GM12874 (cell line): ENCODE data around the gene CTSZ.

Source experiments
- TF ChIP-seq, protein P1 (sequence below): IDR thresholded peaks from 2 replicates; pipeline ENCODE4 v1.5.1; 2011; ENCODE audit warnings: low read depth, mild to moderate bottlenecking, control low read depth, low read length, moderate library complexity; ENCODE audit not compliant: insufficient read depth

CTSZ gene

DNA sequence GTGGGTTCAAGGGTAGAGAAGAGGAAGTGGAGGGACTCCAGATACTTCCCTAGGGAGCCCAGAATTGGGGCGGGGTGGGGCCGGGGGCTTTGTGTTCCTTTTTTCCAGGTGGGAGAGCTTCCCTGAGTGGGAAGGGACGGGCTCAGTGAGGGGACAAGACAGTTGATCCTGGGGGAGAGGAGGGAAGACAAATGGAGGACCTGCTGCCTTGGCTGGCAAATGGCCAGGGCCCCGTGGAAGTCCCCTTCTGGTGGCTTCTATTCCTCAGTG lies 2.6 kb downstream of the CTSZ start:
- TF ChIP-seq, protein P1, sequence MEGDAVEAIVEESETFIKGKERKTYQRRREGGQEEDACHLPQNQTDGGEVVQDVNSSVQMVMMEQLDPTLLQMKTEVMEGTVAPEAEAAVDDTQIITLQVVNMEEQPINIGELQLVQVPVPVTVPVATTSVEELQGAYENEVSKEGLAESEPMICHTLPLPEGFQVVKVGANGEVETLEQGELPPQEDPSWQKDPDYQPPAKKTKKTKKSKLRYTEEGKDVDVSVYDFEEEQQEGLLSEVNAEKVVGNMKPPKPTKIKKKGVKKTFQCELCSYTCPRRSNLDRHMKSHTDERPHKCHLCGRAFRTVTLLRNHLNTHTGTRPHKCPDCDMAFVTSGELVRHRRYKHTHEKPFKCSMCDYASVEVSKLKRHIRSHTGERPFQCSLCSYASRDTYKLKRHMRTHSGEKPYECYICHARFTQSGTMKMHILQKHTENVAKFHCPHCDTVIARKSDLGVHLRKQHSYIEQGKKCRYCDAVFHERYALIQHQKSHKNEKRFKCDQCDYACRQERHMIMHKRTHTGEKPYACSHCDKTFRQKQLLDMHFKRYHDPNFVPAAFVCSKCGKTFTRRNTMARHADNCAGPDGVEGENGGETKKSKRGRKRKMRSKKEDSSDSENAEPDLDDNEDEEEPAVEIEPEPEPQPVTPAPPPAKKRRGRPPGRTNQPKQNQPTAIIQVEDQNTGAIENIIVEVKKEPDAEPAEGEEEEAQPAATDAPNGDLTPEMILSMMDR = no peak

DNA sequence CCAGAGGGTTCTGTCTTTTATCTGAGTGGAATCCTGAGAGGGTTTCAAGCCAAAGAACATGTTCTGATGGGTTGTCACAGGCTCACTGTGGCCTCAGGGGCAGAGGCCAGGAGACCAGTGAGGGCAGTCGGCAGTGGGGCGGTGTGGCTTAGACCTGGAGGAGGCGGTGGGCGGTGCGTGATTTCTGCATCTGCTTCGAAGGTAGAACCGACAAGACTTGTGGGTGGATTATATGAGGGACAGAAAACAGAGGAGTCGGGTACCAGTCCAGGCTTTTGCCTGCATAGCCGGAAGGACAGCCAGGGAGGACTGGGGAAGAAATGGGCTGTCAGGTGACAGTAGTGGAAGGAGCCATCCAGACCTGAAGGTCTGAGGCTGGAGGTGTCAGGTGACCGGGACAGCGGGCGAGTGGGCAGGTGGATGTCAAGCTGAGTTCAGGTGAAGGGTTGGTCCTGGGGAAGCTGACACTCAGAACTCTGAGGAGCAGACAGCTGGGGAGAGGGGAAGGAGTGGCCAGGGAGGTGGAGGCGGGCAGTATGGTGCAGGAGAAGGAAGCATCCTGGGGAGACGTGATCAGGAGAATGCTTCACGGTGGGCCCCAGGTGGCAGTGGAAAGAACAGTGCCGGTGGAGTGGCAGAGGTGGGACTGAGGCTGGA lies 3.1 kb downstream of the CTSZ start:
- TF ChIP-seq, protein P1 = no peak

DNA sequence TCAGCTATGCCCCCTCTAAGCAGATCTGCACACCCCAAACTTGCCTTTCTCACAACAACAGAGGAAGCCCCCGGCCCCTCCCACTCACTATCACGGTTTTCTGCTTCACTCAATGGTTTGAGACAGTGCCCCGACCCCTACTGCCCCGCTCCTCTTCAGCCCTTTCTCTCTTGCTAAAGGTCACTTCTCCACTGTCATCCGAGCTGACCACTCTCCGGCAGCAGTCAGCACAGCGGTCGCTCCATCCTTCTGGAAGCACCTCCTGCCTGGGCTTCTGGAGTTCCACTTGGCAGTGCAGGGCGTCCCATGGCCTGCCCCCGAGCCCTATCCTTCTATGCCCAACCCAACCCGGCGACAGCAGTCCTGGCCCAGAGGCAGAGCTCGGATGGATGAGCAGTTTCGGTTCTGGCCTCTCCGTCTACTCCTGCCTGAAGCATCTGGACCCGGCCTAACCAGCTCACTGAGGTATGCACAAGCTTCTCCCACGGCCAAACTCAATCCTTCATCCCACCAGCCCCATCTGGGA lies 4.1 kb downstream of the CTSZ start:
- TF ChIP-seq, protein P1 = no peak

DNA sequence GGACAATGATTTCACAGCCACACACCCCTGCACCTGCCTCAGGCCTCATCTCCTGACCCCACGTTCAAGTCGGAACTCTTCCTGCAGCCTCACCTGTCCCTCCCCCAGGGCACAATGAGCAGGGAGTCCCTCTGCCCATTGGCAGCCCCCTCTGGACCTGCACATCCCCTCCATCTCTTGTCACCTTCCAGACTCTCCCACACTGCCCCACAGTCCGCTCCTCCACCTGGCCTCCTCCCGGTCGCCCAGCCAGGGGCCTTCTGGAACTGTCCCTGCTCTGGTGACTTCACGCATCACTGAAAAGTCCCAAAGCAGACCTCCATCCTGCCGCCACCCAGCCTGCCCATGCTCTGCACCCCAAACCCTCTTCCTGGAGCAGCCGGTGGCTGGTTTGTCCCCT lies 4.7 kb downstream of the CTSZ start:
- TF ChIP-seq, protein P1 = no peak

DNA sequence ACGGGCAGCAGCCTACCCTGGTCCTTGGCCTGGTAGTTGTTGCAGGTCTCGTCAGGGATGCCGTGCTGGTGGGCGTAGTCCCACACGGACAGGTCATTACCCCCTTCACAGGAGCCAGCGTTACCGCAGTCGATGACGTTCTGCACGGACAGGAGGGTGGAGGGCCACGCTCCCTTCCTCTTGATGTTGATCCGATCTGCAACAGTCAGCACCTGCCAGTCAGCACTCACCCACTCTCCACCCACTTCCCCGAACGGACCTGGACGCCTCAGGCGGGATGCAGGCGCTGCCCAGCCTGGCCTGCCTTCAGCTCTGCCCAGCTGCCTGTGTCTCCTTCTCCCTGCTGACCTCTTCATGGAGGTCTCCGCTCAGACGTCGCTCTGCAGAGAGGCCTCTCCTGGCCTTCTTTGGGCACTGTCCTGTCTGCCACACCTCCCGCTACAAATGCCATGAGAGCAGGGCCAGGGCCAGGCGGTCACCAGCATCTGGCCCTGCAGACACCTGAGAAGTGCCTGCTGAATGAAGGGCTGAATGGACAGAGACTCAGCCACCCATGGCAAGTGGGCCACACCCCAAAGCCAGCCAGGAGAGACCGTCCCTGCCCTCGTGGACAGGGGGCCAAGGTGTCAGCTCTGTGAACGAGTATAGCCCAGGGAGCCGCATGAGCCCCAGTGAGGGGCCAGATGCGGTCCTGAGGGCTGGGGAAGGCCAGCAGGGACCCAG lies 5.4 kb downstream of the CTSZ start:
- TF ChIP-seq, protein P1 = no peak

DNA sequence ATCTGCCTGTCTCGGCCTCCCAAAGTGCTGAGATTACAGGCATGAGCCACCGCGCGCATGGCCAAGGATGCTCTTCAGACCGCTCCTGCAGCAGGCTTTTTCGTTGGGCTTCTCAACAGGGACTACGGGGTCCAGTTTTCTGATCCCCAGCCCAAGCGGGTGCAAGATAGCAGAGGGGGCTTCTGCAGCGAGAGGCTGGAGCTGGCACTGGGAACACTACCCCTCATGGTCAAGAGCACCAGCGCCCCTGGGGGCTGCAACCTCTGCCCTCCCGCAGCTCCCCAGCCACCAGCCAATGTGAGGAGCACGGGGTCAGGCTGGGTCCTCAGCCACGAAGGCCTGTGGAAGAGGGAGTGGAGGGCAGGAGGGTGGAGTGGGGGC lies 6.0 kb downstream of the CTSZ start:
- TF ChIP-seq, protein P1 = no peak

DNA sequence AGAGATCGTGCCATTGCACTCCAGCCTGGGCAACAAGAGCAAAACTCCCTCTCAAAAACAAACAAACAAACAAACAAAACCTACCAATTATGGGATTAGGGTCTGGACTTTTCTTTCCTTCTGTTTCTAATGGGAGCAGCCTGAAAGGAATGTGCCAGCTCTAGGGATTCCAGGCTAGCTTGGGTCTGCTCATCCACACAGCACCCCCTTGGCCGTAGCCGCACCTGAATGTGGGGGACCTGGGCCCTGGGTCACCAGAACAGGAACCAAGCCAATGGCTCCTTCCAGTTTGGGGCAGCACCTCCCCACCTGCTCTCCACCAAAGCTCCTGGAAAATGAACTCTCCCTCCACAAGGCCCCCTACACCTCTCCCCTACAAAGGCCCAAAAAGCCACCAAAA lies 6.7 kb downstream of the CTSZ start:
- TF ChIP-seq, protein P1 = no peak
